Prostate gland (tissue), 2 donors: Measurements from ENCODE around the gene LGR6.

Experiments
- POLR2A ChIP-seq: fragments of 450-650 bp; IDR thresholded peaks from one replicate; pipeline ENCODE4 v1.6.1; 2016; ENCODE audit warnings: antibody characterized with exemption, mild to moderate bottlenecking
- POLR2AphosphoS5 ChIP-seq: sonication (generic); formaldehyde crosslinking; IDR thresholded peaks from one replicate; pipeline ENCODE4 v1.6.1; 2017; ENCODE audit warnings: antibody characterized with exemption
- TF ChIP-seq, protein P1 (sequence below), 4 experiments: fragments of 200-600 bp in 2 of 4; fragments of 450-650 bp in 2 of 4; sonication (generic) in 2 of 4; IDR thresholded peaks; 1 replicate in 3 of 4; 2 replicates in 1 of 4; pipeline ENCODE4 v1.5.1; 2016 to 2019; ENCODE audit warnings: antibody characterized with exemption in 4 of 4, mild to moderate bottlenecking in 2 of 4, moderate library complexity in 2 of 4

- TF ChIP-seq POLR2A (no peak), POLR2AphosphoS5 (no peak)
- TF ChIP-seq, protein P1, sequence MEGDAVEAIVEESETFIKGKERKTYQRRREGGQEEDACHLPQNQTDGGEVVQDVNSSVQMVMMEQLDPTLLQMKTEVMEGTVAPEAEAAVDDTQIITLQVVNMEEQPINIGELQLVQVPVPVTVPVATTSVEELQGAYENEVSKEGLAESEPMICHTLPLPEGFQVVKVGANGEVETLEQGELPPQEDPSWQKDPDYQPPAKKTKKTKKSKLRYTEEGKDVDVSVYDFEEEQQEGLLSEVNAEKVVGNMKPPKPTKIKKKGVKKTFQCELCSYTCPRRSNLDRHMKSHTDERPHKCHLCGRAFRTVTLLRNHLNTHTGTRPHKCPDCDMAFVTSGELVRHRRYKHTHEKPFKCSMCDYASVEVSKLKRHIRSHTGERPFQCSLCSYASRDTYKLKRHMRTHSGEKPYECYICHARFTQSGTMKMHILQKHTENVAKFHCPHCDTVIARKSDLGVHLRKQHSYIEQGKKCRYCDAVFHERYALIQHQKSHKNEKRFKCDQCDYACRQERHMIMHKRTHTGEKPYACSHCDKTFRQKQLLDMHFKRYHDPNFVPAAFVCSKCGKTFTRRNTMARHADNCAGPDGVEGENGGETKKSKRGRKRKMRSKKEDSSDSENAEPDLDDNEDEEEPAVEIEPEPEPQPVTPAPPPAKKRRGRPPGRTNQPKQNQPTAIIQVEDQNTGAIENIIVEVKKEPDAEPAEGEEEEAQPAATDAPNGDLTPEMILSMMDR (IDR thresholded peaks at IDR 0.05): no peak
These were observed 155.8 kb downstream of the LGR6 start for GRCh38 chr1:202349206-202349928.
